Endothelial cell of umbilical vein (primary cell): ENCODE measurements around the gene PNPLA7. TPM values are rescaled to one million over a fixed set of nuclear protein-coding genes. Genes with fewer than 3 reads are reported as not detected.

Experiments used
- BruUV-seq: library from RNA; stranded (reverse); fragments of 400-500 nt; replicated peaks from 2 replicates; lab custom pipeline; 2021; lab: Mats Ljungman, UMichigan
- CTCF ChIA-PET: fragments of 300-600, 350-600 bp; sonication (Branson Sonifier 250); formaldehyde crosslinking; loops from one replicate; lab custom pipeline; 2021; ENCODE audit warnings: antibody characterized with exemption, inconsistent platforms; lab: Charles Lee
- POLR2A ChIA-PET: fragments of 300-600, 350-600 bp; sonication (Branson Sonifier 250); formaldehyde crosslinking; loops from one replicate; lab custom pipeline; 2021; ENCODE audit warnings: antibody characterized with exemption, inconsistent platforms; lab: Charles Lee
- DNase-seq: peaks from one replicate; pipeline ENCODE4 v3.0.0-alpha.2; 2011; ENCODE audit warnings: low read depth, low spot score
- FAIRE-seq: peaks from 2 replicates; lab custom pipeline; 2011; peaks lifted over from hg19 to GRCh38; lab: Jason Lieb, UNC
- H2AFZ ChIP-seq: 2 replicates; pipeline ENCODE4 v1.6.0; 2012; ENCODE audit warnings: low read depth, low read length, control low read depth, inconsistent platforms
- H3K27ac ChIP-seq: 2 replicates; pipeline ENCODE4 v1.5.1; 2011; ENCODE audit warnings: low read depth, mild to moderate bottlenecking, control low read depth, low read length, moderate library complexity; ENCODE audit not compliant: insufficient read depth
- H3K27me3 ChIP-seq, 2 experiments: 2 replicates each; pipeline versions ENCODE4 v1.6.0 to v1.6.1; 2011; ENCODE audit warnings: low read length in 2 of 2, mixed read lengths in 1 of 2; ENCODE audit not compliant: control insufficient read depth in 2 of 2, insufficient read depth in 2 of 2
- H3K36me3 ChIP-seq, 2 experiments: 2 replicates in 1 of 2; 3 replicates in 1 of 2; pipeline ENCODE4 v1.5.1; 2011; ENCODE audit warnings: low read length in 2 of 2, mild to moderate bottlenecking in 1 of 2, moderate library complexity in 1 of 2; ENCODE audit not compliant: control insufficient read depth in 2 of 2, insufficient read depth in 2 of 2; ENCODE audit errors: extremely low read depth in 1 of 2
- H3K4me1 ChIP-seq: 3 replicates; pipeline ENCODE4 v1.5.1; 2011; ENCODE audit warnings: mild to moderate bottlenecking, low read length; ENCODE audit not compliant: control insufficient read depth, insufficient read depth; ENCODE audit errors: extremely low read depth
- H3K4me2 ChIP-seq: 2 replicates; pipeline ENCODE4 v1.6.1; 2011; ENCODE audit warnings: low read length, control low read depth, mixed read lengths; ENCODE audit not compliant: insufficient read depth
- H3K4me3 ChIP-seq, 3 experiments: fragments of 200-600 bp in 1 of 3; sonication (generic), shearing (Covaris generic) in 1 of 3; replicated peaks in 1 of 3; 2 replicates each; pipeline ENCODE4 v1.5.1; 2011 to 2016; ENCODE audit warnings: control low read depth in 3 of 3, low read length in 3 of 3, mild to moderate bottlenecking in 2 of 3, inconsistent platforms in 1 of 3, low read depth in 1 of 3, moderate library complexity in 1 of 3; ENCODE audit not compliant: insufficient read depth in 1 of 3
- H3K79me2 ChIP-seq: 2 replicates; pipeline ENCODE4 v1.6.0; 2012; ENCODE audit warnings: low read length, inconsistent platforms; ENCODE audit not compliant: control insufficient read depth, insufficient read depth
- H3K9ac ChIP-seq: replicated peaks from 2 replicates; pipeline ENCODE3; 2011; ENCODE audit warnings: low read length, control low read depth; ENCODE audit not compliant: insufficient read depth; ENCODE audit errors: extremely low read depth
- H3K9me1 ChIP-seq: replicated peaks from 3 replicates; pipeline ENCODE4 v1.6.0; 2011; ENCODE audit warnings: mild to moderate bottlenecking, low read length; ENCODE audit not compliant: control insufficient read depth, insufficient read depth; ENCODE audit errors: extremely low read depth
- H3K9me3 ChIP-seq: replicated peaks from 2 replicates; pipeline ENCODE4 v1.5.1; 2012; ENCODE audit warnings: low read length, inconsistent platforms; ENCODE audit not compliant: control insufficient read depth, insufficient read depth
- H4K20me1 ChIP-seq: replicated peaks from 2 replicates; pipeline ENCODE3; 2011; ENCODE audit warnings: mild to moderate bottlenecking, low read length; ENCODE audit not compliant: control insufficient read depth, insufficient read depth; ENCODE audit errors: extremely low read depth
- CTCF ChIP-seq, 2 donors: IDR thresholded peaks; 1 replicate in 1 of 2; 2 replicates in 1 of 2; pipeline ENCODE4 v1.5.1; 2011; ENCODE audit warnings: low read length in 2 of 2, mild to moderate bottlenecking in 2 of 2, moderate library complexity in 2 of 2, control low read depth in 1 of 2, inconsistent platforms in 1 of 2, low read depth in 1 of 2; ENCODE audit not compliant: insufficient read depth in 1 of 2; ENCODE audit errors: extremely low read depth in 1 of 2
- EZH2 ChIP-seq: IDR thresholded peaks from 2 replicates; pipeline ENCODE4 v1.6.1; 2012; ENCODE audit warnings: borderline replicate concordance, low read depth, mild to moderate bottlenecking, moderate library complexity, low read length, inconsistent platforms; ENCODE audit not compliant: severe bottlenecking
- FOS ChIP-seq: IDR thresholded peaks from 2 replicates; pipeline ENCODE4 v1.6.1; 2011; ENCODE audit warnings: mild to moderate bottlenecking, low read length, moderate library complexity, borderline replicate concordance; ENCODE audit not compliant: insufficient read depth
- GATA2 ChIP-seq: IDR thresholded peaks from 2 replicates; pipeline ENCODE4 v1.7.0; 2011; ENCODE audit warnings: low read depth, mild to moderate bottlenecking, moderate library complexity, mixed read lengths, low read length; ENCODE audit not compliant: insufficient read length, insufficient read depth
- MAX ChIP-seq: IDR thresholded peaks from 2 replicates; pipeline ENCODE4 v1.6.1; 2011; ENCODE audit not compliant: insufficient read depth, insufficient read length
- MYC ChIP-seq: IDR thresholded peaks from one replicate; pipeline ENCODE4 v1.6.1; 2011; ENCODE audit warnings: mild to moderate bottlenecking, low read depth, low read length
- POLR2A ChIP-seq: IDR thresholded peaks from 2 replicates; pipeline ENCODE4 v1.6.1; 2012; ENCODE audit warnings: low read depth, mild to moderate bottlenecking, control low read depth, low read length
- POLR2AphosphoS5 ChIP-seq: IDR thresholded peaks from 2 replicates; pipeline ENCODE4 v1.6.1; 2012; ENCODE audit warnings: low read depth, mild to moderate bottlenecking, control low read depth, low read length, moderate library complexity; ENCODE audit not compliant: insufficient read depth
- dilution Hi-C: fragments of 300-500 bp; cut with MboI; formaldehyde crosslinking; loops from one replicate; pipeline ENCODE4 v1.15.0; 2019; ENCODE audit warnings: low sequenced_read_pairs; ENCODE audit not compliant: extremely low pct_ligation_motif_present
- intact Hi-C: fragments of 100-400 bp; cut with micrococcal nuclease; formaldehyde crosslinking; loops from one replicate; pipeline ENCODE4 v1.10.0; 2022
- polyA plus RNA-seq, 4 experiments: library from polyadenylated mRNA; depleted of rRNA in 3 of 4; stranded (reverse) in 3 of 4; unstranded in 1 of 4; fragments of >200 nt; gene quantifications; 2 replicates each; pipeline versions ENCODE4 v1.2.1 to v1.2.3, GENCODE V29; 2011 to 2012; ENCODE audit warnings: missing spikeins in 1 of 4
- total RNA-seq: library from RNA; stranded (reverse); gene quantifications from 2 replicates; pipeline ENCODE4 v1.2.3, GENCODE V29; 2021

The PNPLA7 gene
- total and polyA plus RNA-seq, 2 donors (not counting 3 experiments of a cell fraction or from before 2014, with no cell fraction given), result 1.0 to 1.9 TPM

- FAIRE-seq (no peak), DNase-seq (no peak)
- no peak overlapping the region for H3K4me3 ChIP-seq
- CTCF ChIA-PET, result no interaction called here
- no peak overlapping the region for H2AFZ ChIP-seq
- dilution Hi-C loops, result no loop called here
- H3K27ac ChIP-seq, result no peak overlapping the region
- BruUV-seq, result no TSS peak
- H3K27me3 ChIP-seq, result no peaks in the 10 kb centered on the region
- intact Hi-C loops, result no loop called here
- H3K9me1 ChIP-seq, result no peaks in the 10 kb centered on the region
- no peaks in the 10 kb centered on the region for H4K20me1 ChIP-seq
- POLR2A ChIA-PET, result no interaction called here
- no peaks in the 10 kb centered on the region for H3K36me3 ChIP-seq
- no peak overlapping the region for H3K9ac ChIP-seq
- H3K4me2 ChIP-seq, result no peak overlapping the region
- TF ChIP-seq POLR2A (no peak), FOS (no peak), MYC (no peak), MAX (no peak), GATA2 (no peak)
- H3K79me2 ChIP-seq, result no peaks in the 10 kb centered on the region
- H3K4me1 ChIP-seq, result no peaks in the 10 kb centered on the region
- H3K9me3 ChIP-seq, result no peaks in the 10 kb centered on the region
These were observed 57.5 kb downstream of the PNPLA7 start for GRCh38 chr9:137492464-137493363.

GRCh38 chr9:137491735-137492432, 58.3 kb downstream of the PNPLA7 start:
- FAIRE-seq (no peak), DNase-seq (no peak)
- Histone ChIP-seq H3K4me2 (no peak overlapping the region), H3K9me1 (no peaks in the 10 kb centered on the region), H3K79me2 (no peaks in the 10 kb centered on the region), H3K27ac (no peak overlapping the region), H3K36me3 (no peaks in the 10 kb centered on the region), H3K9ac (no peak overlapping the region), H4K20me1 (no peaks in the 10 kb centered on the region), H3K27me3 (no peaks in the 10 kb centered on the region), H3K4me3 (no peak overlapping the region), H3K9me3 (no peaks in the 10 kb centered on the region), H3K4me1 (no peaks in the 10 kb centered on the region), H2AFZ (no peak overlapping the region)
- dilution Hi-C loops (no loop called here), intact Hi-C loops (no loop called here)
- ChIA-PET POLR2A (no interaction called here), CTCF (no interaction called here)
- BruUV-seq, result no TSS peak
- TF ChIP-seq EZH2, result no peak
- no peak for TF ChIP-seq MYC
- TF ChIP-seq POLR2AphosphoS5, result no peak
- TF ChIP-seq POLR2A, result no peak
- TF ChIP-seq MAX, result no peak
- TF ChIP-seq FOS, result no peak
- no peak for TF ChIP-seq GATA2
- TF ChIP-seq CTCF (IDR thresholded peaks at IDR 0.05; ENCODE audit: extremely low read depth in 1 of 2, insufficient read depth in 1 of 2, low read depth in 1 of 2, low read length in 2 of 2), result no peak
